Measurements from ENCODE around the gene PLCB4. TPM values are rescaled to one million over a fixed set of nuclear protein-coding genes. Genes with fewer than 3 reads are reported as not detected.

The PLCB4 gene
- polyA plus RNA-seq, 1 donor (not counting 4 experiments of a cell fraction or from before 2014, with no cell fraction given), result 4.1 TPM

- no peak overlapping the region for H3K9ac ChIP-seq (ENCODE audit: control insufficient read depth, extremely low read depth, insufficient read depth, low read length)
- FAIRE-seq, result no peak
These were observed 79.4 kb downstream of the PLCB4 start for GRCh38 chr20:9148291-9148690.

GRCh38 chr20:9149087-9149486 lies 80.2 kb downstream of the PLCB4 start:
- TF ChIP-seq CTCF (optimal IDR thresholded peaks at IDR 0.05 in 1 of 3, IDR thresholded peaks at IDR 0.05 in 1 of 3, conservative IDR thresholded peaks at IDR 0.05 in 1 of 3; ENCODE audit: extremely low read depth in 1 of 3, insufficient read depth in 2 of 3, low read length in 3 of 3), result no peak
- TF ChIP-seq EZH2 (IDR thresholded peaks at IDR 0.05; ENCODE audit: low read length), result no peak
- H3K9ac ChIP-seq (ENCODE audit: control insufficient read depth, extremely low read depth, insufficient read depth, low read length), result no peak overlapping the region
- DNase-seq (ENCODE audit: low read depth, low spot score), result no peak
- H4K20me1 ChIP-seq (ENCODE audit: control insufficient read depth, extremely low read depth, insufficient read depth, low read length), result no peaks in the 10 kb centered on the region
- H2AFZ ChIP-seq (ENCODE audit: control insufficient read depth, low read length), result no peak overlapping the region
- dilution Hi-C loops (cut with MboI; ENCODE audit: extremely low pct_ligation_motif_present, low sequenced_read_pairs), result no loop called here
- H3K4me3 ChIP-seq (ENCODE audit: control insufficient read depth in 2 of 3, extremely low read depth in 1 of 3, insufficient read depth in 2 of 3, low read depth in 1 of 3, low read length in 3 of 3), result no peak overlapping the region
- H3K4me1 ChIP-seq (ENCODE audit: control insufficient read depth, extremely low read depth, insufficient read depth, low read length), result no peaks in the 10 kb centered on the region
- H3K36me3 ChIP-seq (ENCODE audit: control insufficient read depth in 2 of 2, extremely low read depth in 1 of 2, insufficient read depth in 2 of 2, low read length in 2 of 2), result no peaks in the 10 kb centered on the region
- no peaks in the 10 kb centered on the region for H3K9me3 ChIP-seq (ENCODE audit: control insufficient read depth, low read depth, low read length)
- H3K27ac ChIP-seq (ENCODE audit: control insufficient read depth, insufficient read depth, low read length), result no peak overlapping the region
- FAIRE-seq, result no peak
- no peak overlapping the region for H3K4me2 ChIP-seq (ENCODE audit: control insufficient read depth, extremely low read depth, insufficient read depth, low read depth, low read length)
- H3K27me3 ChIP-seq (ENCODE audit: control insufficient read depth, extremely low read depth, insufficient read depth, low read length), result no peaks in the 10 kb centered on the region
- no peaks in the 10 kb centered on the region for H3K9me1 ChIP-seq (ENCODE audit: control insufficient read depth, extremely low read depth, insufficient read depth, low read length)
- H3K79me2 ChIP-seq (ENCODE audit: control insufficient read depth, insufficient read depth, low read length), result no peaks in the 10 kb centered on the region

More at GRCh38 chr20:9148291-9148690, 79.4 kb downstream of the PLCB4 start:
- no peak overlapping the region for H3K4me2 ChIP-seq (ENCODE audit: control insufficient read depth, extremely low read depth, insufficient read depth, low read depth, low read length)
- H3K27me3 ChIP-seq (ENCODE audit: control insufficient read depth, extremely low read depth, insufficient read depth, low read length), result no peaks in the 10 kb centered on the region
- dilution Hi-C loops (cut with MboI; ENCODE audit: extremely low pct_ligation_motif_present, low sequenced_read_pairs), result no loop called here
- DNase-seq (ENCODE audit: low read depth, low spot score), result no peak
- TF ChIP-seq CTCF (optimal IDR thresholded peaks at IDR 0.05 in 1 of 3, IDR thresholded peaks at IDR 0.05 in 1 of 3, conservative IDR thresholded peaks at IDR 0.05 in 1 of 3; ENCODE audit: extremely low read depth in 1 of 3, insufficient read depth in 2 of 3, low read length in 3 of 3), result no peak
- TF ChIP-seq EZH2 (IDR thresholded peaks at IDR 0.05; ENCODE audit: low read length), result no peak
- no peaks in the 10 kb centered on the region for H3K9me1 ChIP-seq (ENCODE audit: control insufficient read depth, extremely low read depth, insufficient read depth, low read length)
- H4K20me1 ChIP-seq (ENCODE audit: control insufficient read depth, extremely low read depth, insufficient read depth, low read length), result no peaks in the 10 kb centered on the region
- no peaks in the 10 kb centered on the region for H3K79me2 ChIP-seq (ENCODE audit: control insufficient read depth, insufficient read depth, low read length)
- no peak overlapping the region for H3K27ac ChIP-seq (ENCODE audit: control insufficient read depth, insufficient read depth, low read length)
- no peaks in the 10 kb centered on the region for H3K4me1 ChIP-seq (ENCODE audit: control insufficient read depth, extremely low read depth, insufficient read depth, low read length)
- no peak overlapping the region for H2AFZ ChIP-seq (ENCODE audit: control insufficient read depth, low read length)
- H3K9me3 ChIP-seq (ENCODE audit: control insufficient read depth, low read depth, low read length), result no peaks in the 10 kb centered on the region
- no peak overlapping the region for H3K4me3 ChIP-seq (ENCODE audit: control insufficient read depth in 2 of 3, extremely low read depth in 1 of 3, insufficient read depth in 2 of 3, low read depth in 1 of 3, low read length in 3 of 3)
- no peaks in the 10 kb centered on the region for H3K36me3 ChIP-seq (ENCODE audit: control insufficient read depth in 2 of 2, extremely low read depth in 1 of 2, insufficient read depth in 2 of 2, low read length in 2 of 2)
